ENCODE results near the gene SURF6. TPM values are rescaled to one million over a fixed set of nuclear protein-coding genes. Genes with fewer than 3 reads are reported as not detected.
"Not testable (repeated sequence)": the region's sequence is repeated elsewhere in the genome, so short reads cannot be mapped to it uniquely, and the experiment has no call there.

The SURF6 gene
- total and polyA plus RNA-seq, 2 of the 8 experiments (the other 6 are each of a cell fraction or from before 2014, with no cell fraction given), result 6.1 to 23.7 TPM

DNA sequence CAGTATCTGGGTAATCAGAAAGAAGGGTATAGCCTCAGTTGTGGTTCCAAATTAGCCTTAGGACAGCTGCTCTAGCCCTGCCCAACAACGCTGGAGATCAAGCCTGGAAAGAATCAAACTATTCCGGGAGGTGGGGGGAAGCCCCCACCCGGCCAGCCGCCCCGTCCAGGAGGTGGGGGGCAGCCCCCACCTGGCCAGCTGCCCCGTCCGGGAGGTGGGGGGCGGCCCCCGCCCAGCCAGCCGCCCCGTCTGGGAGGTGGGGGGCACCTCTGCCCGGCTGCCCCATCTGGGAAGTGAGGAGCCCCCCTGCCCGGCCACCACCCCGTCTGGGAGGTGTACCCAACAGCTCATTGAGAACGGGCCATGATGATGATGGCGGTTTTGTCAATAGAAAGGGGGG, 36.0 kb downstream of the SURF6 start:
- WGBS, 2 experiments (ENCODE audit: extremely low coverage in 1 of 2, insufficient coverage in 1 of 2, insufficient read length in 1 of 2, insufficient replicate concordance in 2 of 2, low coverage in 1 of 2, low lambda C conversion rate in 2 of 2, missing lambda C conversion rate in 1 of 2), result 73% methylated on average over 5 of the region's 16 CpGs; no CpG with 5 or more reads in 1 of the 2 experiments

More for the DNA sequence above, 36.0 kb downstream of the SURF6 start:
- H4K91ac ChIP-seq (replicated peaks; ENCODE audit: insufficient read length, low read length); H3K14ac ChIP-seq (ENCODE audit: insufficient read length); H2BK20ac ChIP-seq (ENCODE audit: low read length); POLR2A ChIA-PET (ENCODE audit: partially characterized antibody); H3K79me2 ChIP-seq (ENCODE audit: control insufficient read depth in 1 of 2, insufficient read depth in 2 of 2, low read length in 2 of 2); DNase-seq (ENCODE audit: low read depth in 1 of 2, low spot score in 2 of 2); H3K9me3 ChIP-seq (ENCODE audit: insufficient read depth in 2 of 2, low read depth in 1 of 2, low read length in 1 of 2); H3K23me2 ChIP-seq (ENCODE audit: low read depth, low read length); FAIRE-seq; H2BK15ac ChIP-seq (ENCODE audit: low read length); H3K4me2 ChIP-seq (ENCODE audit: insufficient read depth in 1 of 2, low read depth in 2 of 2, low read length in 2 of 2); H4K20me1 ChIP-seq (replicated peaks in 1 of 2; ENCODE audit: control insufficient read depth in 1 of 2, insufficient read depth in 2 of 2, low read length in 2 of 2); H3K18ac ChIP-seq (ENCODE audit: extremely low read depth, low read length); H3K23ac ChIP-seq (ENCODE audit: insufficient read length); H3K36me3 ChIP-seq (ENCODE audit: control insufficient read depth in 2 of 4, insufficient read depth in 4 of 4, low read length in 3 of 4); H2BK120ac ChIP-seq (replicated peaks; ENCODE audit: low read depth, low read length); H2AFZ ChIP-seq (ENCODE audit: low read length); H2BK12ac ChIP-seq (ENCODE audit: low read depth, low read length); H3K56ac ChIP-seq (replicated peaks; ENCODE audit: insufficient read length, low read depth, low read length); H3K27ac ChIP-seq (ENCODE audit: low read depth, low read length); H3K79me1 ChIP-seq (ENCODE audit: low read depth, low read length); H4K5ac ChIP-seq (ENCODE audit: insufficient read length, low read depth, low read length); H3K9ac ChIP-seq (replicated peaks in 1 of 4; ENCODE audit: extremely low read depth in 1 of 4, low read depth in 3 of 4, low read length in 3 of 4); H3K4ac ChIP-seq (replicated peaks; ENCODE audit: insufficient read length, low read depth, low read length); H3K27me3 ChIP-seq (replicated peaks in 1 of 4; ENCODE audit: control insufficient read depth in 3 of 4, extremely low read depth in 1 of 4, insufficient read depth in 3 of 4, low read length in 3 of 4); H4K8ac ChIP-seq (ENCODE audit: extremely low read depth, insufficient read depth, low read length); H2BK5ac ChIP-seq (ENCODE audit: low read depth, low read length); H2AK5ac ChIP-seq (ENCODE audit: low read depth, low read length); H3K4me1 ChIP-seq (replicated peaks in 1 of 4; ENCODE audit: control insufficient read depth in 3 of 4, insufficient read depth in 4 of 4, low read length in 3 of 4); CTCF ChIA-PET (ENCODE audit: partially characterized antibody); H3K4me3 ChIP-seq (ENCODE audit: extremely low read depth in 1 of 4, insufficient read depth in 2 of 4, low read depth in 3 of 4, low read length in 4 of 4): not testable (repeated sequence)
